Breast epithelium (tissue), 4 donors: ENCODE measurements around the gene TMPRSS5. TPM values are rescaled to one million over a fixed set of nuclear protein-coding genes. Genes with fewer than 3 reads are reported as not detected.

Experiments used
- DNase-seq, 2 donors: peaks; one replicate each; pipeline ENCODE4 v3.0.0-alpha.2; 2019; ENCODE audit warnings: low spot score in 2 of 2
- H3K27ac ChIP-seq, 2 donors: fragments of 200-600 bp; sonication (generic) in 1 of 2; one replicate each; pipeline ENCODE4 v1.5.1; 2016 to 2019; ENCODE audit warnings: mild to moderate bottlenecking in 1 of 2
- H3K27me3 ChIP-seq, 2 donors: fragments of 200-600 bp; sonication (generic) in 1 of 2; one replicate each; pipeline versions ENCODE4 v1.5.1 to v1.6.0; 2017 to 2019; ENCODE audit warnings: control low read depth in 1 of 2, mild to moderate bottlenecking in 1 of 2
- H3K36me3 ChIP-seq: fragments of 200-600 bp; one replicate; pipeline ENCODE4 v1.5.1; 2019
- H3K4me1 ChIP-seq, 2 donors: fragments of 200-600 bp; sonication (generic); one replicate each; pipeline ENCODE4 v1.5.1; 2016 to 2019; ENCODE audit warnings: control low read depth in 1 of 2
- H3K4me3 ChIP-seq, 3 donors: fragments of 200-600 bp; sonication (generic); 1 replicate in 2 of 3; 2 replicates in 1 of 3; pipeline ENCODE4 v1.5.1; 2016 to 2019; ENCODE audit warnings: mild to moderate bottlenecking in 3 of 3, moderate library complexity in 2 of 3
- H3K9me3 ChIP-seq, 2 donors: fragments of 200-600 bp; sonication (generic) in 1 of 2; one replicate each; pipeline ENCODE4 v1.5.1; 2016 to 2019; ENCODE audit warnings: control low read depth in 1 of 2
- CTCF ChIP-seq, 3 donors: fragments of 450-650 bp; IDR thresholded peaks; one replicate each; pipeline ENCODE4 v1.5.1; 2016 to 2017; ENCODE audit warnings: antibody characterized with exemption in 3 of 3, mild to moderate bottlenecking in 3 of 3, moderate library complexity in 3 of 3
- POLR2A ChIP-seq: fragments of 450-650 bp; IDR thresholded peaks from one replicate; pipeline ENCODE4 v1.6.1; 2016; ENCODE audit warnings: antibody characterized with exemption, mild to moderate bottlenecking, moderate library complexity
- POLR2AphosphoS5 ChIP-seq, 3 donors: sonication (generic); formaldehyde crosslinking; IDR thresholded peaks; one replicate each; pipeline ENCODE4 v1.6.1; 2017; ENCODE audit warnings: antibody characterized with exemption in 3 of 3
- intact Hi-C: fragments of 100-400 bp; cut with DNase I; formaldehyde crosslinking; loops from one replicate; pipeline ENCODE4 v1.15.1; 2023; ENCODE audit warnings: low total_unique reads
- total RNA-seq, 3 donors: library from RNA; depleted of rRNA; stranded (reverse); fragments of >200 nt; gene quantifications; one replicate each; pipeline ENCODE4 v1.1.0, GENCODE V29; 2016

TMPRSS5 gene
- total RNA-seq, 3 donors from 2014 or later = 1.6 to 11.3 (median 4.9) TPM

GRCh38 chr11:113643701-113644100, 62.4 kb downstream of the TMPRSS5 start:
- intact Hi-C loops = no loop called here
- no peaks in the 10 kb centered on the region for H3K27me3 ChIP-seq
- H3K27ac ChIP-seq = no peak overlapping the region
- no peaks in the 10 kb centered on the region for H3K36me3 ChIP-seq
- H3K9me3 ChIP-seq = no peaks in the 10 kb centered on the region
- TF ChIP-seq POLR2A (no peak), POLR2AphosphoS5 (IDR thresholded peaks at IDR 0.05) (no peak), CTCF (IDR thresholded peaks at IDR 0.05) (no peak)
- no peak overlapping the region for H3K4me3 ChIP-seq
- no peak for DNase-seq
- H3K4me1 ChIP-seq = no peaks in the 10 kb centered on the region

GRCh38 chr11:113643006-113643585, 63.0 kb downstream of the TMPRSS5 start:
- Histone ChIP-seq H3K27me3 (no peaks in the 10 kb centered on the region), H3K27ac (no peak overlapping the region), H3K9me3 (no peaks in the 10 kb centered on the region), H3K4me3 (no peak overlapping the region), H3K4me1 (no peaks in the 10 kb centered on the region), H3K36me3 (no peaks in the 10 kb centered on the region)
- intact Hi-C loops = no loop called here
- TF ChIP-seq POLR2A (no peak), CTCF (IDR thresholded peaks at IDR 0.05) (no peak), POLR2AphosphoS5 (IDR thresholded peaks at IDR 0.05) (no peak)
- DNase-seq = no peak

GRCh38 chr11:113642090-113642489, 64.0 kb downstream of the TMPRSS5 start:
- Histone ChIP-seq H3K27me3 (no peaks in the 10 kb centered on the region), H3K27ac (no peak overlapping the region), H3K4me3 (no peak overlapping the region), H3K36me3 (no peaks in the 10 kb centered on the region), H3K9me3 (no peaks in the 10 kb centered on the region), H3K4me1 (no peaks in the 10 kb centered on the region)
- intact Hi-C loops = no loop called here
- no peak for DNase-seq
- TF ChIP-seq POLR2AphosphoS5 (IDR thresholded peaks at IDR 0.05) (no peak), CTCF (IDR thresholded peaks at IDR 0.05) (no peak)

- no peaks in the 10 kb centered on the region for H3K27me3 ChIP-seq
- no peaks in the 10 kb centered on the region for H3K4me1 ChIP-seq
- H3K27ac ChIP-seq = no peak overlapping the region
- no peak overlapping the region for H3K4me3 ChIP-seq
- no peaks in the 10 kb centered on the region for H3K9me3 ChIP-seq
- TF ChIP-seq CTCF (IDR thresholded peaks at IDR 0.05) (no peak), POLR2AphosphoS5 (IDR thresholded peaks at IDR 0.05) (no peak), POLR2A (no peak)
- intact Hi-C loops = no loop called here
- DNase-seq = no peak
- H3K36me3 ChIP-seq = no peaks in the 10 kb centered on the region
These were observed 67.7 kb downstream of the TMPRSS5 start for GRCh38 chr11:113638376-113638775.

- Histone ChIP-seq H3K27me3 (no peaks in the 10 kb centered on the region), H3K36me3 (no peaks in the 10 kb centered on the region), H3K9me3 (no peaks in the 10 kb centered on the region), H3K4me3 (no peak overlapping the region), H3K27ac (no peak overlapping the region), H3K4me1 (no peaks in the 10 kb centered on the region)
- DNase-seq = no peak
- TF ChIP-seq POLR2A (no peak), POLR2AphosphoS5 (IDR thresholded peaks at IDR 0.05) (no peak), CTCF (IDR thresholded peaks at IDR 0.05) (no peak)
- intact Hi-C loops = no loop called here
These were observed 68.5 kb downstream of the TMPRSS5 start for GRCh38 chr11:113637636-113638035.

Other genes with a start within 250 kb of the TMPRSS5 start
- gene DRD2, start 230.9 kb downstream of the TMPRSS5 start, total RNA-seq = 1 to 10 TPM in 1 of 3 donors, under 1 TPM in 2; 0.16 to 8.5 (median 0.33) TPM
- gene ZW10, start 67.4 kb upstream of the TMPRSS5 start, total RNA-seq = 10 to 100 TPM; 11.5 to 20.8 (median 18.7) TPM
- gene CLDN25, start 73.5 kb upstream of the TMPRSS5 start, total RNA-seq = not detected
- gene USP28, start 169.3 kb upstream of the TMPRSS5 start, total RNA-seq = 10 to 100 TPM; 15.5 to 38.5 (median 30.2) TPM
- not detected for gene HTR3B, start 198.5 kb upstream of the TMPRSS5 start, total RNA-seq